Neural cell (in vitro differentiated cells): Measurements from ENCODE around the gene EOMES.

ENCODE experiments used
- EP300 ChIP-seq: fragments of 450-650 bp; conservative IDR thresholded peaks from 2 replicates; pipeline ENCODE4 v1.6.1; 2014; ENCODE audit warnings: antibody characterized with exemption, mild to moderate bottlenecking, moderate library complexity; ENCODE audit not compliant: poor library complexity, severe bottlenecking
- MXI1 ChIP-seq: fragments of 450-650 bp; conservative IDR thresholded peaks from 2 replicates; pipeline ENCODE4 v1.6.1; 2014; ENCODE audit warnings: antibody characterized with exemption, mild to moderate bottlenecking; ENCODE audit not compliant: poor library complexity, severe bottlenecking
- RAD21 ChIP-seq: fragments of 450-650 bp; conservative IDR thresholded peaks from 2 replicates; pipeline ENCODE4 v1.6.1; 2014; ENCODE audit warnings: antibody characterized with exemption, mild to moderate bottlenecking, moderate library complexity
- SMC3 ChIP-seq: fragments of 450-650 bp; conservative IDR thresholded peaks from 2 replicates; pipeline ENCODE4 v1.6.1; 2014; ENCODE audit warnings: antibody characterized with exemption, mild to moderate bottlenecking, moderate library complexity; ENCODE audit not compliant: poor library complexity
- TAF1 ChIP-seq: IDR thresholded peaks from 2 replicates; pipeline ENCODE4 v1.6.1; 2012; ENCODE audit warnings: low read depth
- TF ChIP-seq, protein P1 (sequence below): fragments of 450-650 bp; IDR thresholded peaks from 2 replicates; pipeline ENCODE4 v1.5.1; 2014; ENCODE audit warnings: antibody characterized with exemption, mild to moderate bottlenecking, moderate library complexity; ENCODE audit not compliant: poor library complexity, severe bottlenecking

GRCh38 chr3:27717200-27717852 is 4.8 kb downstream of the EOMES start:
- TF ChIP-seq MXI1 (no peak), EP300 (no peak), SMC3 (no peak), TAF1 (no peak), RAD21 (no peak)
- TF ChIP-seq, protein P1, sequence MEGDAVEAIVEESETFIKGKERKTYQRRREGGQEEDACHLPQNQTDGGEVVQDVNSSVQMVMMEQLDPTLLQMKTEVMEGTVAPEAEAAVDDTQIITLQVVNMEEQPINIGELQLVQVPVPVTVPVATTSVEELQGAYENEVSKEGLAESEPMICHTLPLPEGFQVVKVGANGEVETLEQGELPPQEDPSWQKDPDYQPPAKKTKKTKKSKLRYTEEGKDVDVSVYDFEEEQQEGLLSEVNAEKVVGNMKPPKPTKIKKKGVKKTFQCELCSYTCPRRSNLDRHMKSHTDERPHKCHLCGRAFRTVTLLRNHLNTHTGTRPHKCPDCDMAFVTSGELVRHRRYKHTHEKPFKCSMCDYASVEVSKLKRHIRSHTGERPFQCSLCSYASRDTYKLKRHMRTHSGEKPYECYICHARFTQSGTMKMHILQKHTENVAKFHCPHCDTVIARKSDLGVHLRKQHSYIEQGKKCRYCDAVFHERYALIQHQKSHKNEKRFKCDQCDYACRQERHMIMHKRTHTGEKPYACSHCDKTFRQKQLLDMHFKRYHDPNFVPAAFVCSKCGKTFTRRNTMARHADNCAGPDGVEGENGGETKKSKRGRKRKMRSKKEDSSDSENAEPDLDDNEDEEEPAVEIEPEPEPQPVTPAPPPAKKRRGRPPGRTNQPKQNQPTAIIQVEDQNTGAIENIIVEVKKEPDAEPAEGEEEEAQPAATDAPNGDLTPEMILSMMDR: no peak
